ENCODE results near the gene BLCAP. TPM values are rescaled to one million over a fixed set of nuclear protein-coding genes. Genes with fewer than 3 reads are reported as not detected.

BLCAP gene
- total and polyA plus RNA-seq, 2 of the 4 experiments (the other 2 are of a cell fraction), result 17.7 to 67.3 TPM

- dilution Hi-C loops (cut with HindIII; ENCODE audit: low sequenced_read_pairs, unreplicated experiment) (no loop called here), intact Hi-C loops (cut with micrococcal nuclease) (no loop called here), in situ Hi-C loops (cut with MboI; ENCODE audit: low sequenced_read_pairs) (no loop called here)
- Histone ChIP-seq H4K5ac (ENCODE audit: low read depth, low read length) (no peak overlapping the region), H2BK20ac (ENCODE audit: low read depth, low read length) (no peak overlapping the region), H2AK5ac (ENCODE audit: low read depth, low read length) (no peak overlapping the region), H2BK15ac (ENCODE audit: low read depth, low read length) (no peak overlapping the region), H3K14ac (replicated peaks; ENCODE audit: low read depth, low read length) (no peak overlapping the region), H3K27me3 (ENCODE audit: control insufficient read depth, insufficient read depth, low read length) (peaks cover 4% of the 10 kb centered on the region), H2AK9ac (replicated peaks; ENCODE audit: low read depth, low read length, poor library complexity) (no peak overlapping the region), H4K20me1 (ENCODE audit: insufficient read depth, low read length) (no peaks in the 10 kb centered on the region), H3K9me3 (ENCODE audit: control insufficient read depth, insufficient read depth, low read length) (no peaks in the 10 kb centered on the region), H3K18ac (ENCODE audit: low read depth, low read length) (no peak overlapping the region), H3K23ac (ENCODE audit: low read depth, low read length) (no peak overlapping the region), H3K56ac (ENCODE audit: extremely low read depth, insufficient read depth, low read length) (no peak overlapping the region), H3K4me2 (ENCODE audit: low read depth, low read length) (no peak overlapping the region), H2BK5ac (ENCODE audit: low read depth, low read length, poor library complexity, severe bottlenecking) (no peak overlapping the region), H3K4me3 (ENCODE audit: insufficient read depth, low read depth, low read length) (no peak overlapping the region), H3K9me1 (ENCODE audit: insufficient read depth, low read length) (no peaks in the 10 kb centered on the region), H3K27ac (ENCODE audit: insufficient read depth, low read length) (no peak overlapping the region), H3K79me1 (ENCODE audit: low read depth in 1 of 2, low read length in 2 of 2) (no peaks in the 10 kb centered on the region), H2BK120ac (ENCODE audit: low read depth, low read length) (no peak overlapping the region), H3K36me3 (ENCODE audit: control insufficient read depth, insufficient read depth, low read length) (no peaks in the 10 kb centered on the region), H3K9ac (ENCODE audit: low read depth, low read length) (no peak overlapping the region), H3K4ac (ENCODE audit: low read depth, low read length) (no peak overlapping the region), H4K8ac (ENCODE audit: low read depth in 2 of 2, low read length in 2 of 2) (no peak overlapping the region), H4K91ac (ENCODE audit: insufficient read depth, low read depth, low read length) (no peak overlapping the region), H3K4me1 (ENCODE audit: control insufficient read depth, insufficient read depth, low read length) (no peaks in the 10 kb centered on the region), H2AFZ (replicated peaks; ENCODE audit: low read length, poor library complexity) (no peak overlapping the region)
- POLR2A ChIA-PET (ENCODE audit: unreplicated experiment), result no interaction called here
- ATAC-seq (ENCODE audit: low read depth) (no peak), DNase-seq (no peak)
- no peak for TF ChIP-seq MAFK (IDR thresholded peaks at IDR 0.05; ENCODE audit: low read depth, low read length)
- no peak for TF ChIP-seq SMC3 (IDR thresholded peaks at IDR 0.05; ENCODE audit: low read depth, low read length)
- no peak for TF ChIP-seq FOS (IDR thresholded peaks at IDR 0.05; ENCODE audit: low read depth, low read length)
- TF ChIP-seq CEBPB (IDR thresholded peaks at IDR 0.05; ENCODE audit: low read depth, low read length), result no peak
- TF ChIP-seq NFE2L2 (IDR thresholded peaks at IDR 0.05; ENCODE audit: low read depth, low read length), result no peak
- no peak for TF ChIP-seq BHLHE40 (IDR thresholded peaks at IDR 0.05; ENCODE audit: low read depth, low read length)
- no peak for TF ChIP-seq MXI1 (IDR thresholded peaks at IDR 0.05; ENCODE audit: borderline replicate concordance, low read depth, low read length)
- no peak for TF ChIP-seq POLR2A (IDR thresholded peaks at IDR 0.05; ENCODE audit: low read depth, low read length)
- TF ChIP-seq RAD21 (IDR thresholded peaks at IDR 0.05; ENCODE audit: low read length), result no peak
- no peak for TF ChIP-seq RCOR1 (IDR thresholded peaks at IDR 0.05; ENCODE audit: insufficient replicate concordance, low read length)
- TF ChIP-seq CHD1 (IDR thresholded peaks at IDR 0.05; ENCODE audit: low read depth, low read length), result no peak
- TF ChIP-seq, protein P1, sequence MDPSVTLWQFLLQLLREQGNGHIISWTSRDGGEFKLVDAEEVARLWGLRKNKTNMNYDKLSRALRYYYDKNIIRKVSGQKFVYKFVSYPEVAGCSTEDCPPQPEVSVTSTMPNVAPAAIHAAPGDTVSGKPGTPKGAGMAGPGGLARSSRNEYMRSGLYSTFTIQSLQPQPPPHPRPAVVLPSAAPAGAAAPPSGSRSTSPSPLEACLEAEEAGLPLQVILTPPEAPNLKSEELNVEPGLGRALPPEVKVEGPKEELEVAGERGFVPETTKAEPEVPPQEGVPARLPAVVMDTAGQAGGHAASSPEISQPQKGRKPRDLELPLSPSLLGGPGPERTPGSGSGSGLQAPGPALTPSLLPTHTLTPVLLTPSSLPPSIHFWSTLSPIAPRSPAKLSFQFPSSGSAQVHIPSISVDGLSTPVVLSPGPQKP (IDR thresholded peaks at IDR 0.05; ENCODE audit: borderline replicate concordance, low read depth, low read length), result no peak
- no peak for TF ChIP-seq MAZ (IDR thresholded peaks at IDR 0.05; ENCODE audit: borderline replicate concordance, low read depth, low read length)
- TF ChIP-seq, protein P2, sequence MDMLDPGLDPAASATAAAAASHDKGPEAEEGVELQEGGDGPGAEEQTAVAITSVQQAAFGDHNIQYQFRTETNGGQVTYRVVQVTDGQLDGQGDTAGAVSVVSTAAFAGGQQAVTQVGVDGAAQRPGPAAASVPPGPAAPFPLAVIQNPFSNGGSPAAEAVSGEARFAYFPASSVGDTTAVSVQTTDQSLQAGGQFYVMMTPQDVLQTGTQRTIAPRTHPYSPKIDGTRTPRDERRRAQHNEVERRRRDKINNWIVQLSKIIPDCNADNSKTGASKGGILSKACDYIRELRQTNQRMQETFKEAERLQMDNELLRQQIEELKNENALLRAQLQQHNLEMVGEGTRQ (IDR thresholded peaks at IDR 0.05; ENCODE audit: low read depth, low read length), result no peak
- TF ChIP-seq, protein P3, sequence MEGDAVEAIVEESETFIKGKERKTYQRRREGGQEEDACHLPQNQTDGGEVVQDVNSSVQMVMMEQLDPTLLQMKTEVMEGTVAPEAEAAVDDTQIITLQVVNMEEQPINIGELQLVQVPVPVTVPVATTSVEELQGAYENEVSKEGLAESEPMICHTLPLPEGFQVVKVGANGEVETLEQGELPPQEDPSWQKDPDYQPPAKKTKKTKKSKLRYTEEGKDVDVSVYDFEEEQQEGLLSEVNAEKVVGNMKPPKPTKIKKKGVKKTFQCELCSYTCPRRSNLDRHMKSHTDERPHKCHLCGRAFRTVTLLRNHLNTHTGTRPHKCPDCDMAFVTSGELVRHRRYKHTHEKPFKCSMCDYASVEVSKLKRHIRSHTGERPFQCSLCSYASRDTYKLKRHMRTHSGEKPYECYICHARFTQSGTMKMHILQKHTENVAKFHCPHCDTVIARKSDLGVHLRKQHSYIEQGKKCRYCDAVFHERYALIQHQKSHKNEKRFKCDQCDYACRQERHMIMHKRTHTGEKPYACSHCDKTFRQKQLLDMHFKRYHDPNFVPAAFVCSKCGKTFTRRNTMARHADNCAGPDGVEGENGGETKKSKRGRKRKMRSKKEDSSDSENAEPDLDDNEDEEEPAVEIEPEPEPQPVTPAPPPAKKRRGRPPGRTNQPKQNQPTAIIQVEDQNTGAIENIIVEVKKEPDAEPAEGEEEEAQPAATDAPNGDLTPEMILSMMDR (conservative IDR thresholded peaks at IDR 0.05; ENCODE audit: low read depth, low read length), result no peak
- no peak for TF ChIP-seq RFX5 (IDR thresholded peaks at IDR 0.05; ENCODE audit: low read depth, low read length)
- WGBS, 2 experiments (ENCODE audit: extremely low coverage in 2 of 2, insufficient read length in 1 of 2), result no CpG with 5 or more reads among the region's 1 CpG
- CTCF ChIA-PET, result no interaction called here
- BruUV-seq (replicated peaks), result no TSS peak
Observed at GRCh38 chr20:37545516-37545915, 17.8 kb upstream of the BLCAP start.
